GM23338 (cell line): Measurements from ENCODE around the gene NLGN1. TPM values are rescaled to one million over a fixed set of nuclear protein-coding genes. Genes with fewer than 3 reads are reported as not detected.

Experiments used
- ATAC-seq: fragments of 200-7000 bp; cut with Tn5 transposase; 3 replicates; pipeline ENCODE4 v1.9.1; 2020
- DNase-seq: peaks from one replicate; pipeline ENCODE4 v3.0.0-alpha.2; 2015; ENCODE audit warnings: low spot score
- H2AFZ ChIP-seq: fragments of 200-600 bp; sonication (generic); 2 replicates; pipeline ENCODE4 v1.8.0; 2016; ENCODE audit warnings: antibody characterized with exemption, mild to moderate bottlenecking, moderate library complexity
- H3F3A ChIP-seq: fragments of 200-600 bp; sonication (generic); replicated peaks from 2 replicates; pipeline ENCODE4 v1.8.0; 2017; ENCODE audit warnings: antibody characterized with exemption, mixed run types, low read depth
- H3K27ac ChIP-seq: fragments of 200-600 bp; sonication (generic); 2 replicates; pipeline ENCODE4 v1.6.1; 2016; ENCODE audit warnings: low read depth
- H3K27me3 ChIP-seq: fragments of 200-600 bp; sonication (generic); 2 replicates; pipeline ENCODE4 v1.8.0; 2016; ENCODE audit warnings: mild to moderate bottlenecking, mixed run types, moderate library complexity; ENCODE audit not compliant: insufficient read depth
- H3K36me3 ChIP-seq: fragments of 200-600 bp; sonication (generic); 2 replicates; pipeline ENCODE4 v1.8.0; 2016; ENCODE audit warnings: mild to moderate bottlenecking; ENCODE audit not compliant: insufficient read depth
- H3K4me1 ChIP-seq: fragments of 200-600 bp; sonication (generic); 2 replicates; pipeline ENCODE4 v1.8.0; 2016; ENCODE audit warnings: mild to moderate bottlenecking, moderate library complexity; ENCODE audit not compliant: insufficient read depth
- H3K4me2 ChIP-seq: fragments of 200-600 bp; sonication (generic); 2 replicates; pipeline ENCODE4 v1.7.1; 2017; ENCODE audit warnings: mixed run types
- H3K4me3 ChIP-seq: fragments of 200-600 bp; sonication (generic); 2 replicates; pipeline ENCODE4 v1.6.1; 2016; ENCODE audit warnings: mixed run types
- H3K79me2 ChIP-seq: fragments of 200-600 bp; sonication (generic); replicated peaks from 2 replicates; pipeline ENCODE4 v1.8.0; 2017; ENCODE audit warnings: mild to moderate bottlenecking; ENCODE audit not compliant: insufficient read depth
- H3K9me2 ChIP-seq: fragments of 200-600 bp; sonication (generic); 2 replicates; pipeline ENCODE4 v1.8.0; 2017; ENCODE audit not compliant: insufficient read depth
- H4K20me1 ChIP-seq: fragments of 200-600 bp; sonication (generic); replicated peaks from 2 replicates; pipeline ENCODE4 v1.8.0; 2017; ENCODE audit warnings: mild to moderate bottlenecking; ENCODE audit not compliant: insufficient read depth
- H3K27ac Mint-ChIP-seq: 2 replicates; pipeline ENCODE4 v1.8.0; 2020; ENCODE audit warnings: inconsistent platforms, mild to moderate bottlenecking, moderate library complexity, mixed read lengths
- H3K27me3 Mint-ChIP-seq: 3 replicates; pipeline ENCODE4 v1.8.0; 2022; ENCODE audit warnings: low read depth, mild to moderate bottlenecking, moderate library complexity, mixed read lengths, inconsistent platforms; ENCODE audit not compliant: insufficient read depth, poor library complexity
- H3K36me3 Mint-ChIP-seq: 3 replicates; pipeline ENCODE4 v1.8.0; 2021; ENCODE audit warnings: low read depth, mild to moderate bottlenecking, inconsistent platforms, moderate library complexity, mixed read lengths
- H3K4me1 Mint-ChIP-seq: 3 replicates; pipeline ENCODE4 v1.8.0; 2020; ENCODE audit warnings: mild to moderate bottlenecking, inconsistent platforms, mixed read lengths
- H3K4me3 Mint-ChIP-seq: 3 replicates; pipeline ENCODE4 v1.8.0; 2021; ENCODE audit warnings: moderate library complexity, mild to moderate bottlenecking, inconsistent platforms, mixed read lengths
- H3K9me3 Mint-ChIP-seq: 3 replicates; pipeline ENCODE4 v1.8.0; 2020; ENCODE audit warnings: moderate library complexity, mild to moderate bottlenecking, inconsistent platforms, mixed read lengths
- CREB1 ChIP-seq: fragments of 250-450 bp; sonication (Bioruptor Pico); IDR thresholded peaks from 2 replicates; pipeline ENCODE4 v1.5.0; 2020; ENCODE audit warnings: low read depth, mild to moderate bottlenecking, moderate library complexity
- CTCF ChIP-seq, 2 experiments: fragments of 200-600 bp in 1 of 2; sonication (generic) in 1 of 2; conservative IDR thresholded peaks; 2 replicates each; pipeline versions ENCODE4 v1.5.1 to v1.6.1; 2016 to 2017; ENCODE audit warnings: antibody characterized with exemption in 2 of 2, low read depth in 2 of 2, mild to moderate bottlenecking in 2 of 2, moderate library complexity in 1 of 2
- ETS1 ChIP-seq: IDR thresholded peaks from 2 replicates; pipeline ENCODE4 v1.6.1; 2016; ENCODE audit warnings: antibody characterized with exemption
- EZH2 ChIP-seq: fragments of 200-600 bp; sonication (generic); IDR thresholded peaks from one replicate; pipeline ENCODE4 v1.8.0; 2017; ENCODE audit warnings: antibody characterized with exemption, mild to moderate bottlenecking, low read depth; ENCODE audit not compliant: unreplicated experiment
- EZH2phosphoT487 ChIP-seq: fragments of 200-600 bp; sonication (generic); IDR thresholded peaks from one replicate; pipeline ENCODE4 v1.8.1; 2018; ENCODE audit warnings: antibody characterized with exemption; ENCODE audit not compliant: unreplicated experiment
- JUNB ChIP-seq: IDR thresholded peaks from one replicate; pipeline ENCODE4 v1.6.1; 2016; ENCODE audit warnings: antibody characterized with exemption; ENCODE audit not compliant: unreplicated experiment
- NANOG ChIP-seq: IDR thresholded peaks from 2 replicates; pipeline ENCODE4 v1.6.1; 2016; ENCODE audit warnings: antibody characterized with exemption, borderline replicate concordance
- POLR2AphosphoS5 ChIP-seq: IDR thresholded peaks from 2 replicates; pipeline ENCODE4 v1.6.1; 2016; ENCODE audit warnings: antibody characterized with exemption, low read depth
- STAT1 ChIP-seq: IDR thresholded peaks from one replicate; pipeline ENCODE4 v1.6.1; 2016; ENCODE audit warnings: antibody characterized with exemption; ENCODE audit not compliant: unreplicated experiment
- ZNF114 ChIP-seq: fragments of 250-450 bp; sonication (Bioruptor Pico); IDR thresholded peaks from 2 replicates; pipeline ENCODE4 v1.5.0; 2020; ENCODE audit warnings: mild to moderate bottlenecking, moderate library complexity
- ZNF331 ChIP-seq: fragments of 250-450 bp; sonication (Bioruptor Pico); IDR thresholded peaks from 2 replicates; pipeline ENCODE4 v1.5.0; 2020; ENCODE audit warnings: low read depth, mild to moderate bottlenecking, moderate library complexity
- ZNF462 ChIP-seq: fragments of 250-450 bp; sonication (Bioruptor Pico); IDR thresholded peaks from 2 replicates; pipeline ENCODE4 v1.5.0; 2020; ENCODE audit warnings: mild to moderate bottlenecking, moderate library complexity
- polyA plus RNA-seq: library from polyadenylated mRNA; unstranded; fragments of >200 nt; fragmentation: Nextera tagmentation; extraction: Ambion mirVana; gene quantifications from 2 replicates; pipeline ENCODE4 v1.2.1, GENCODE V29; 2016
- total RNA-seq: library from RNA; depleted of rRNA; stranded (reverse); fragments of >200 nt; shearing (Covaris generic); gene quantifications from 2 replicates; pipeline ENCODE4 v1.2.3, GENCODE V29; 2014
- TF ChIP-seq, protein P1 (sequence below): IDR thresholded peaks from one replicate; pipeline ENCODE4 v1.6.1; 2018; ENCODE audit warnings: antibody characterized with exemption; ENCODE audit not compliant: unreplicated experiment

Gene NLGN1
- total and polyA plus RNA-seq, 2 experiments from 2014 or later, result 6.5 to 18.6 TPM

DNA sequence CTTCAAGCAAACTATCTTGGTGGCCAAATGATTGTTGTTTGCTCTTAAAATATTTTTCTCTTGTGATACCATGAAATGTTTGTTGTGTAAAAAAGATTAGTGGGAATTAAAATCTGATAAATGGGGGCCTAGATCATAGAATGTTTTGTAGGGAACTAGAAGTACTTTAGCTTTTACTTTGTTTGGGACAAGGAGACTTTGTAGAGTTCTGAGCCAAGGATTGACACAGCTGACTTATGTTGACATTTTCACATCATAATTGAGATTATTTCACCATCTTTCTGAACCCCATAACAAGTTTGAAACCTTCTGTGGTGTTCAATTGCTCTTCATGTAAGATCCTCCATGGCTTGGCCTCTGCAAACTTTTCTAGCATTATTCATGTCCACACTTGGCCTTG lies 235.4 kb downstream of the NLGN1 start:
- Histone ChIP-seq H3K4me3 (no peak overlapping the region), H3K9me2 (no peaks in the 10 kb centered on the region), H2AFZ (no peak overlapping the region), H3K36me3 (no peaks in the 10 kb centered on the region), H3K79me2 (no peaks in the 10 kb centered on the region), H3K4me2 (no peak overlapping the region), H3K4me1 (no peaks in the 10 kb centered on the region), H3K27me3 (no peaks in the 10 kb centered on the region), H3K27ac (no peak overlapping the region), H3F3A (no peaks in the 10 kb centered on the region), H4K20me1 (no peaks in the 10 kb centered on the region)
- no peak for ATAC-seq
- no peaks in the 10 kb centered on the region for H3K27me3 Mint-ChIP-seq
- no peaks in the 10 kb centered on the region for H3K9me3 Mint-ChIP-seq
- no peak for DNase-seq
- no peaks in the 10 kb centered on the region for H3K36me3 Mint-ChIP-seq
- peaks cover 23% of the 10 kb centered on the region for H3K4me1 Mint-ChIP-seq
- H3K27ac Mint-ChIP-seq, result peak overlapping the region; percentile 33
- H3K4me3 Mint-ChIP-seq, result no peak overlapping the region
- no peak for TF ChIP-seq JUNB
- TF ChIP-seq ETS1, result no peak
- TF ChIP-seq ZNF331 (CRISPR knock-in tag), result no peak
- TF ChIP-seq, protein P1, sequence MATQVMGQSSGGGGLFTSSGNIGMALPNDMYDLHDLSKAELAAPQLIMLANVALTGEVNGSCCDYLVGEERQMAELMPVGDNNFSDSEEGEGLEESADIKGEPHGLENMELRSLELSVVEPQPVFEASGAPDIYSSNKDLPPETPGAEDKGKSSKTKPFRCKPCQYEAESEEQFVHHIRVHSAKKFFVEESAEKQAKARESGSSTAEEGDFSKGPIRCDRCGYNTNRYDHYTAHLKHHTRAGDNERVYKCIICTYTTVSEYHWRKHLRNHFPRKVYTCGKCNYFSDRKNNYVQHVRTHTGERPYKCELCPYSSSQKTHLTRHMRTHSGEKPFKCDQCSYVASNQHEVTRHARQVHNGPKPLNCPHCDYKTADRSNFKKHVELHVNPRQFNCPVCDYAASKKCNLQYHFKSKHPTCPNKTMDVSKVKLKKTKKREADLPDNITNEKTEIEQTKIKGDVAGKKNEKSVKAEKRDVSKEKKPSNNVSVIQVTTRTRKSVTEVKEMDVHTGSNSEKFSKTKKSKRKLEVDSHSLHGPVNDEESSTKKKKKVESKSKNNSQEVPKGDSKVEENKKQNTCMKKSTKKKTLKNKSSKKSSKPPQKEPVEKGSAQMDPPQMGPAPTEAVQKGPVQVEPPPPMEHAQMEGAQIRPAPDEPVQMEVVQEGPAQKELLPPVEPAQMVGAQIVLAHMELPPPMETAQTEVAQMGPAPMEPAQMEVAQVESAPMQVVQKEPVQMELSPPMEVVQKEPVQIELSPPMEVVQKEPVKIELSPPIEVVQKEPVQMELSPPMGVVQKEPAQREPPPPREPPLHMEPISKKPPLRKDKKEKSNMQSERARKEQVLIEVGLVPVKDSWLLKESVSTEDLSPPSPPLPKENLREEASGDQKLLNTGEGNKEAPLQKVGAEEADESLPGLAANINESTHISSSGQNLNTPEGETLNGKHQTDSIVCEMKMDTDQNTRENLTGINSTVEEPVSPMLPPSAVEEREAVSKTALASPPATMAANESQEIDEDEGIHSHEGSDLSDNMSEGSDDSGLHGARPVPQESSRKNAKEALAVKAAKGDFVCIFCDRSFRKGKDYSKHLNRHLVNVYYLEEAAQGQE, result no peak
- TF ChIP-seq NANOG, result no peak
- TF ChIP-seq EZH2phosphoT487, result no peak
- TF ChIP-seq ZNF462 (CRISPR knock-in tag), result no peak
- TF ChIP-seq ZNF114 (CRISPR knock-in tag), result no peak
- no peak for TF ChIP-seq CTCF (conservative IDR thresholded peaks at IDR 0.05; ENCODE audit: low read depth in 2 of 2)
- TF ChIP-seq EZH2, result no peak
- TF ChIP-seq CREB1, result no peak
- TF ChIP-seq POLR2AphosphoS5, result no peak
- no peak for TF ChIP-seq STAT1
